KOPT-K1 (cell line): ENCODE data around the gene BDKRB2.
"Not testable (repeated sequence)": the region's sequence is repeated elsewhere in the genome, so short reads cannot be mapped to it uniquely, and the experiment has no call there.

Experiments
- H3K27ac ChIP-seq: fragments of 200-600 bp; sonication (generic); 2 replicates; pipeline ENCODE4 v1.5.1; 2016; ENCODE audit warnings: antibody characterized with exemption, mild to moderate bottlenecking, low read depth, low read length; ENCODE audit not compliant: poor library complexity, severe bottlenecking
- H3K36me3 ChIP-seq: fragments of 200-600 bp; sonication (generic); 2 replicates; pipeline ENCODE4 v1.5.1; 2017; ENCODE audit warnings: antibody characterized with exemption, mild to moderate bottlenecking, low read length, moderate library complexity; ENCODE audit not compliant: insufficient read depth
- H3K9me3 ChIP-seq: fragments of 200-600 bp; sonication (generic); 2 replicates; pipeline ENCODE4 v1.5.1; 2017; ENCODE audit warnings: antibody characterized with exemption, low read length, mild to moderate bottlenecking; ENCODE audit not compliant: insufficient read depth, poor library complexity, severe bottlenecking

The BDKRB2 gene

GRCh38 chr14:96239711-96240141 is 35.1 kb downstream of the BDKRB2 start:
- Histone ChIP-seq H3K27ac (no peak overlapping the region), H3K36me3 (no peaks in the 10 kb centered on the region), H3K9me3 (no peaks in the 10 kb centered on the region)

DNA sequence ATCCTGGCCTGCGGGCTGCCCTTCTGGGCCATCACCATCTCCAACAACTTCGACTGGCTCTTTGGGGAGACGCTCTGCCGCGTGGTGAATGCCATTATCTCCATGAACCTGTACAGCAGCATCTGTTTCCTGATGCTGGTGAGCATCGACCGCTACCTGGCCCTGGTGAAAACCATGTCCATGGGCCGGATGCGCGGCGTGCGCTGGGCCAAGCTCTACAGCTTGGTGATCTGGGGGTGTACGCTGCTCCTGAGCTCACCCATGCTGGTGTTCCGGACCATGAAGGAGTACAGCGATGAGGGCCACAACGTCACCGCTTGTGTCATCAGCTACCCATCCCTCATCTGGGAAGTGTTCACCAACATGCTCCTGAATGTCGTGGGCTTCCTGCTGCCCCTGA is 36.0 kb downstream of the BDKRB2 start:
- H3K27ac ChIP-seq = no peak overlapping the region
- no peaks in the 10 kb centered on the region for H3K36me3 ChIP-seq
- no peaks in the 10 kb centered on the region for H3K9me3 ChIP-seq

DNA sequence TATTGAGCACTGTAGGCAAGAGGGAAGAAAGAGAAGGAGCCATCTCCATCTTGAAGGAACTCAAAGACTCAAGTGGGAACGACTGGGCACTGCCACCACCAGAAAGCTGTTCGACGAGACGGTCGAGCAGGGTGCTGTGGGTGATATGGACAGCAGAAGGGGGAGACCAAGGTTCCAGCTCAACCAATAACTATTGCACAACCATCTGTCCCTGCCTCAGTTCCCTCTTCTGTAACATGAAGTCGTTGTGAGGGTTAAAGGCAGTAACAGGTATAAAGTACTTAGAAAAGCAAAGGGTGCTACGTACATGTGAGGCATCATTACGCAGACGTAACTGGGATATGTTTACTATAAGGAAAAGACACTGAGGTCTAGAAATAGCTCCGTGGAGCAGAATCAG is 37.5 kb downstream of the BDKRB2 start:
- H3K27ac ChIP-seq = no peak overlapping the region
- H3K9me3 ChIP-seq = no peaks in the 10 kb centered on the region
- no peaks in the 10 kb centered on the region for H3K36me3 ChIP-seq

DNA sequence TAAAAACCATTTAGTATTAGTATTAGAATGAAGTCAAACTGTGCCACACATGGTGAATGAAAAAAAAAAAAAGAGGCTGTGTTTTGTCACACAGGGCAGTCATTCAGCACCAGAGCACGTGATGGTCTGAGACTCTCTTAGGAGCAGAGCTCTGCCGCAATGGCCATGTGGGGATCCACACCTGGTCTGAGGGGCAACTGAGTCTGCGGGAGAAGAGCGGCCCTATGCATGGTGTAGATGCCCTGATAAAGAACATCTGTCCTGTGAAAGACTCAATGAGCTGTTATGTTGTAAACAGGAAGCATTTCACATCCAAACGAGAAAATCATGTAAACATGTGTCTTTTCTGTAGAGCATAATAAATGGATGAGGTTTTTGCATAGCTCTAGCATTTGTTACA is 39.1 kb downstream of the BDKRB2 start:
- Histone ChIP-seq H3K27ac (no peak overlapping the region), H3K9me3 (no peaks in the 10 kb centered on the region), H3K36me3 (no peaks in the 10 kb centered on the region)

GRCh38 chr14:96245074-96245473 is 40.4 kb downstream of the BDKRB2 start:
- H3K9me3 ChIP-seq, H3K27ac ChIP-seq, H3K36me3 ChIP-seq: not testable (repeated sequence)

- H3K27ac ChIP-seq = no peak overlapping the region
Measured at GRCh38 chr14:96245710-96246538, 41.3 kb downstream of the BDKRB2 start.

GRCh38 chr14:96246539-96246847 is 41.9 kb downstream of the BDKRB2 start:
- Histone ChIP-seq H3K9me3 (no peaks in the 10 kb centered on the region), H3K27ac (no peak overlapping the region), H3K36me3 (no peaks in the 10 kb centered on the region)

More at GRCh38 chr14:96245710-96246538, 41.3 kb downstream of the BDKRB2 start:
- Histone ChIP-seq H3K36me3 (no peaks in the 10 kb centered on the region), H3K9me3 (no peaks in the 10 kb centered on the region)

GRCh38 chr14:96247031-96247430 is 42.4 kb downstream of the BDKRB2 start:
- Histone ChIP-seq H3K9me3 (no peaks in the 10 kb centered on the region), H3K27ac (no peak overlapping the region), H3K36me3 (no peaks in the 10 kb centered on the region)

- no peaks in the 10 kb centered on the region for H3K9me3 ChIP-seq
- H3K36me3 ChIP-seq = no peaks in the 10 kb centered on the region
- no peak overlapping the region for H3K27ac ChIP-seq
Measured at GRCh38 chr14:96249029-96249428, 44.4 kb downstream of the BDKRB2 start.

GRCh38 chr14:96250485-96250884 is 45.8 kb downstream of the BDKRB2 start:
- Histone ChIP-seq H3K9me3 (no peaks in the 10 kb centered on the region), H3K27ac (no peak overlapping the region), H3K36me3 (no peaks in the 10 kb centered on the region)

DNA sequence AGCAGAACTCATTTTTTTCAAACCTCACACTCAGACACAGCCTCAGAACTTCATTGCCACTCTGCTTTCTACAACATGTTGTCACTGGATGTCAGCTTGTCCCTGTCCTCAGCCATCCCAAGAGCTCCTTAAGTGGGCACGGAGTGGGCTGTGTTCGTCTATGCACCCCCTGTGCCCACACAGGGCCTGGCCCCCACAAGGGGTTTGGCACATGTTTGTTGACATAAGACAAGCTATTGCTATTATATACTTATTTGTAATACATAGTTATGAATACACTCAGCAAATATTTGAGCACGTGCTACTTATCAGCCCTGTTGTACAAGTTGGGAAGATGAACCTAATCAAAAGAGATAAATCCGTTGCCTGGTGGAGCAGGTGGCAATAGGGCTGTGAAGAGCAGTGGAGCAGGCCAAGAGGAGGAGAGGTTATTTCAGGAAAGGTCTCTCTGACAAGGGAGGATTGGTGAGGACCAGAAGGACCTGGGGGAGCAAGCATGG is 47.1 kb downstream of the BDKRB2 start:
- Histone ChIP-seq H3K27ac (no peak overlapping the region), H3K36me3 (no peaks in the 10 kb centered on the region), H3K9me3 (no peaks in the 10 kb centered on the region)

GRCh38 chr14:96252323-96252998 is 47.8 kb downstream of the BDKRB2 start:
- no peaks in the 10 kb centered on the region for H3K9me3 ChIP-seq
- no peaks in the 10 kb centered on the region for H3K36me3 ChIP-seq
- H3K27ac ChIP-seq = no peak overlapping the region

DNA sequence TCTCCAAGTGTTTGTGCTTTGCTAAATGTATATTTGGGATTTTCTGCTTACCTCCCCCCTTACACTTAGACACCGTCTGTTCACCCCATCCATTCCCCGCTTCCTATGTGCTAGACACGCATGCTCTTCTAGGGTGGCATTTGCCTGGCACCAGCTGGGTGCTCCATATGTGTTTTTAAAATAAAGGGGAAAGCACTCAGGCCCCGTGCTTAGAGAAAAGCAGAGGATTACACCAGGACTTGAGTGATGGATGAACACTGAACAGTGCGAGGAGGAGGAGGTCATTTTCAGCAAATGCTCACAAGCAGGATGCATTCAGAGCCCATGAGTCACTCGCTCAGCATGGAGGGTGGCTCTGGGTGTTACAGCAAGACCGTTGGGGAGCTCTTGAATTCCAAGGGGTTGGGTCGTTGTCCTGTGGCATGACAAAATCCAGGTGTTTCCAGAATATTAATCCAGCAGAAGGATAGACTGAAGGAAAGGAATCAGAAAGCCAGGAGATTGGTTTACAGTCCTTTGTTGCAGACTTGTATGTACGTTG is 48.4 kb downstream of the BDKRB2 start:
- no peaks in the 10 kb centered on the region for H3K9me3 ChIP-seq
- H3K36me3 ChIP-seq = no peaks in the 10 kb centered on the region
- H3K27ac ChIP-seq = no peak overlapping the region

GRCh38 chr14:96254687-96255086 is 50.0 kb downstream of the BDKRB2 start:
- H3K36me3 ChIP-seq = no peaks in the 10 kb centered on the region
- H3K27ac ChIP-seq = no peak overlapping the region
- H3K9me3 ChIP-seq = peaks cover 4% of the 10 kb centered on the region

DNA sequence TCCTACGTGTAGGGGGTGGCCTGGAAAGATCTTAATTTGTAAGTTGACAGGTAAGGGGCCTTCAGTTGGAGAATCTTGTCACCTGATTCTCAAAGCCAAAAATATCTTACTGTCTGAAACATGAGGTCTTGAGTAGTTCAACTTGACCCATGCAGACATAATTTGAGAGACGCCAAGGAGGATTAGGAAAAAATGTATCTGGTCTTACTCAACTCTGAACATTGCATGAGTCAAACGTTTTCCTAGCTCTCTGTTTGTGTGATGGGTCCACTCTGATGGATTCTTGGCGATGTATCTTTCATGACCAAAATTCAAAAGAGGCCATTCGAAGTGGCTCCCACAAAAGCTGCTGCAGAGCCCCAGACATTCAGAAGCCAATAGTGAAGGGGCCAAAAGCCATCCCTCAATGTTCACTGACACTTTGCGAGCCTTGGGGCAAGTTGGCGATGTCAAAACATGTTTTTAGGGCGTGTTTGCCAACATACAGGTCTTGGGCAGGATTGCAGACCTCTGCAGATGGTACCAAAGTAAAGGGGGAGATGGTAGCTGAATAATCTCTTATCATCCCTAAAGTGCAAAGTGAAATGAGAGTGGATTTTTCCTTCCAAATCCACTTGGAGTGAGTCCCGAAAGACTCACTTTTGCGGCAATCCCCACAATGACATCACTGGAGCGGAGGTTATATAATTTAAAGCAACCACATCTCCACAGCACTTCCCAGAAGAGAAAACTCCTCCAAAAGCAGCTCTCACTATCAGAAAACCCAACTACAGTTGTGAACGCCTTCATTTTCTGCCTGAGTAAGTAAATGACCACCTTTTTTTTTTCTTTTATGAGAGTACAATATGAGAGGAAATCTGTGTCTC is 51.1 kb downstream of the BDKRB2 start, which contains the start of gene BDKRB1:
Gene BDKRB1, plus strand, starts transcription at position 710 of the 866 bp plus-strand sequence. CDS start 7,473 bp downstream, outside the sequence.
- Histone ChIP-seq H3K9me3 (peaks cover 12% of the 10 kb centered on the region), H3K27ac (no peak within 1 kb of the TSS), H3K36me3 (no peaks in the 10 kb centered on the region)
